PC-3 (cell line): Measurements from ENCODE around the gene MRPS9. TPM values are rescaled to one million over a fixed set of nuclear protein-coding genes. Genes with fewer than 3 reads are reported as not detected.
A peak's percentile ranks its signal among the peaks of the same experiment; 100 is the strongest.

ENCODE experiments used
- ATAC-seq: fragments of 200-7000 bp; cut with Tn5 transposase; 2 replicates; pipeline ENCODE4 v1.9.1; 2020; ENCODE audit warnings: mild to moderate bottlenecking, moderate library complexity
- BruUV-seq: library from RNA; stranded (reverse); fragments of 400-500 nt; replicated peaks from 2 replicates; lab custom pipeline; 2021; lab: Mats Ljungman, UMichigan
- CTCF ChIA-PET: fragments of 300-600 bp; sonication (Branson Sonifier 250); formaldehyde crosslinking; loops from one replicate; lab custom pipeline; 2022; ENCODE audit warnings: antibody characterized with exemption; lab: Charles Lee
- POLR2A ChIA-PET: fragments of 300-600 bp; sonication (Branson Sonifier 250); formaldehyde crosslinking; loops from one replicate; lab custom pipeline; 2022; ENCODE audit warnings: antibody characterized with exemption; ENCODE audit not compliant: unreplicated experiment; lab: Charles Lee
- DNase-seq: peaks from one replicate; pipeline ENCODE4 v3.0.0-alpha.2; 2015
- H2AFZ ChIP-seq: fragments of 300-600 bp; sonication (generic); 2 replicates; pipeline ENCODE4 v1.6.0; 2016; ENCODE audit warnings: antibody characterized with exemption, low read length
- H3F3A ChIP-seq: fragments of 300-600 bp; sonication (generic); one replicate; pipeline ENCODE4 v1.6.0; 2017; ENCODE audit warnings: antibody characterized with exemption, low read length, control low read depth, mild to moderate bottlenecking; ENCODE audit not compliant: unreplicated experiment
- H3K27ac ChIP-seq: fragments of 300-600 bp; sonication (generic); 2 replicates; pipeline ENCODE4 v1.5.1; 2016; ENCODE audit warnings: mild to moderate bottlenecking, low read length
- H3K27me3 ChIP-seq: fragments of 300-600 bp; sonication (generic); 2 replicates; pipeline ENCODE4 v1.6.1; 2016; ENCODE audit warnings: low read length, mixed read lengths
- H3K36me3 ChIP-seq: fragments of 300-600 bp; sonication (generic); 2 replicates; pipeline ENCODE4 v1.6.1; 2016; ENCODE audit warnings: low read depth, mixed run types, low read length, mixed read lengths
- H3K4me1 ChIP-seq: fragments of 300-600 bp; sonication (generic); 2 replicates; pipeline ENCODE4 v1.5.1; 2016; ENCODE audit warnings: low read length; ENCODE audit not compliant: insufficient read depth
- H3K4me2 ChIP-seq: fragments of 300-600 bp; sonication (generic); 2 replicates; pipeline ENCODE4 v1.6.0; 2016; ENCODE audit warnings: low read length
- H3K4me3 ChIP-seq: fragments of 300-600 bp; sonication (generic); 2 replicates; pipeline ENCODE4 v1.5.1; 2016; ENCODE audit warnings: mild to moderate bottlenecking, low read length, mixed read lengths
- H3K79me2 ChIP-seq: fragments of 300-600 bp; sonication (generic); 2 replicates; pipeline ENCODE4 v1.6.1; 2017; ENCODE audit warnings: low read length, mixed read lengths
- H3K9ac ChIP-seq: fragments of 300-600 bp; sonication (generic); 2 replicates; pipeline ENCODE4 v1.6.0; 2016; ENCODE audit warnings: mild to moderate bottlenecking, low read length
- H3K9me2 ChIP-seq: fragments of 300-600 bp; sonication (generic); replicated peaks from 2 replicates; pipeline ENCODE4 v1.6.1; 2016; ENCODE audit warnings: mixed run types, low read length, mixed read lengths
- H3K9me3 ChIP-seq: fragments of 300-600 bp; sonication (generic); 2 replicates; pipeline ENCODE4 v1.6.1; 2016; ENCODE audit warnings: low read length, mixed read lengths
- H4K20me1 ChIP-seq: fragments of 300-600 bp; sonication (generic); 2 replicates; pipeline ENCODE4 v1.6.1; 2016; ENCODE audit warnings: low read length, mixed read lengths
- EZH2 ChIP-seq: fragments of 300-600 bp; sonication (generic); IDR thresholded peaks from one replicate; pipeline ENCODE4 v1.6.1; 2017; ENCODE audit warnings: antibody characterized with exemption, mild to moderate bottlenecking, low read length; ENCODE audit not compliant: unreplicated experiment
- EZH2phosphoT487 ChIP-seq: fragments of 300-600 bp; sonication (generic); IDR thresholded peaks from 2 replicates; pipeline ENCODE4 v1.6.1; 2018; ENCODE audit warnings: mild to moderate bottlenecking, antibody characterized with exemption, low read length, borderline replicate concordance
- intact Hi-C: fragments of 100-400 bp; cut with micrococcal nuclease; formaldehyde crosslinking; loops from 2 replicates; pipeline ENCODE4 v1.9.0; 2023
- total RNA-seq: library from RNA; depleted of rRNA; stranded (reverse); fragments of >200 nt; gene quantifications from 2 replicates; pipeline ENCODE4 v1.2.3, GENCODE V29; 2014
- TF ChIP-seq, protein P1 (sequence below): fragments of 300-600 bp; sonication (generic); conservative IDR thresholded peaks from 2 replicates; pipeline ENCODE4 v1.5.1; 2017; ENCODE audit warnings: antibody characterized with exemption, low read depth, mild to moderate bottlenecking, low read length

Gene MRPS9
- total RNA-seq, 1 experiment from 2014 or later: 64.0 TPM

DNA sequence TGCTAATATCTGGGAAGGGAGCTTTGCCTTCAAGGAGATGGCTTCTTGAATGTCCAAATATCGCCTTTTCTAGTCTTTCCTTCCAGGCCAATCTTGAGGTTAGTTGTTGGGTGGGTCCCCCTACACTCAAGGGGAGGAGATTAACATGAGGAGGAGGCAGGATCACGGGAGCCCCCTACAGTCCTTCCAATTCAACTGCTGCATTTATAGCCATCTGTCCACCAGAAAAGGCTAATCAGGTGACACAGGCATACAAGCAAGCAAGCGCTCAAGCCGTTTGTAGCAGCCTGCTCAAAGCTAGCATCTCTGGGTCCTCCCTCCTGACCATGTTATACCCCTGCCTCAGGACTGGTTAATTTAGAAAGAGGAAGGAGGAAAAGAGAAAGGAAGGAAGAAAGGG is 87.6 kb downstream of the MRPS9 start:
- no peak overlapping the region for H3K4me3 ChIP-seq
- POLR2A ChIA-PET: no interaction called here
- no peak for DNase-seq
- no peaks in the 10 kb centered on the region for H4K20me1 ChIP-seq
- no peaks in the 10 kb centered on the region for H3K9me2 ChIP-seq
- no peaks in the 10 kb centered on the region for H3K36me3 ChIP-seq
- BruUV-seq: no TSS peak
- H2AFZ ChIP-seq: no peak overlapping the region
- TF ChIP-seq, protein P1, sequence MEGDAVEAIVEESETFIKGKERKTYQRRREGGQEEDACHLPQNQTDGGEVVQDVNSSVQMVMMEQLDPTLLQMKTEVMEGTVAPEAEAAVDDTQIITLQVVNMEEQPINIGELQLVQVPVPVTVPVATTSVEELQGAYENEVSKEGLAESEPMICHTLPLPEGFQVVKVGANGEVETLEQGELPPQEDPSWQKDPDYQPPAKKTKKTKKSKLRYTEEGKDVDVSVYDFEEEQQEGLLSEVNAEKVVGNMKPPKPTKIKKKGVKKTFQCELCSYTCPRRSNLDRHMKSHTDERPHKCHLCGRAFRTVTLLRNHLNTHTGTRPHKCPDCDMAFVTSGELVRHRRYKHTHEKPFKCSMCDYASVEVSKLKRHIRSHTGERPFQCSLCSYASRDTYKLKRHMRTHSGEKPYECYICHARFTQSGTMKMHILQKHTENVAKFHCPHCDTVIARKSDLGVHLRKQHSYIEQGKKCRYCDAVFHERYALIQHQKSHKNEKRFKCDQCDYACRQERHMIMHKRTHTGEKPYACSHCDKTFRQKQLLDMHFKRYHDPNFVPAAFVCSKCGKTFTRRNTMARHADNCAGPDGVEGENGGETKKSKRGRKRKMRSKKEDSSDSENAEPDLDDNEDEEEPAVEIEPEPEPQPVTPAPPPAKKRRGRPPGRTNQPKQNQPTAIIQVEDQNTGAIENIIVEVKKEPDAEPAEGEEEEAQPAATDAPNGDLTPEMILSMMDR: peak; percentile 36; the same call in 1 of the 2 replicates
- TF ChIP-seq EZH2 (no peak), EZH2phosphoT487 (no peak)
- no peaks in the 10 kb centered on the region for H3K79me2 ChIP-seq
- no peak for ATAC-seq
- H3K4me2 ChIP-seq: no peak overlapping the region
- CTCF ChIA-PET: no interaction called here
- H3K9me3 ChIP-seq: no peaks in the 10 kb centered on the region
- H3F3A ChIP-seq: no peaks in the 10 kb centered on the region
- peaks cover 18% of the 10 kb centered on the region for H3K27me3 ChIP-seq
- no peak overlapping the region for H3K9ac ChIP-seq
- no peak overlapping the region for H3K27ac ChIP-seq
- H3K4me1 ChIP-seq: no peaks in the 10 kb centered on the region
- intact Hi-C loops: no loop called here

DNA sequence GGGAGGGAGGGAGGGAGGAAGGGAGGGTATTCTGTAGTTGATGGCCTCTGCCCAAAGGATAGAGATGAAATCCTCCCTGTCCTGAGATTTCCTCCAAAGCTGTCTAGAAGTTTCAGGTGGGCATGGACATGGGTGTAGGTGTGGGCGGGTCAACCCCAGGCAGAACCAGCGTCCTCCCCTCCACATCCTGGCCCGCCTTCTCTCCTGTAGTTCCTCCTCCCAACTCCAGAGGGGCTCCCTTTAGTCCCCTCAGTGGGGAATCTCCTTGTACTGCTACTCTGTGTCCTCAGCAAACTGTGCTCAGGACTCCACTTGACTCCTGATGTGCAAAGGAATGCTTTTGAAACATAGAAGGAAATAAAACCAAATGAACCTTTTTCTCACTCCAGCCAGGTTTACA is 88.1 kb downstream of the MRPS9 start:
- Histone ChIP-seq H3K79me2 (no peaks in the 10 kb centered on the region), H3K9me3 (no peaks in the 10 kb centered on the region), H3K4me3 (no peak overlapping the region), H3K4me1 (no peaks in the 10 kb centered on the region), H3F3A (no peaks in the 10 kb centered on the region), H3K9ac (no peak overlapping the region), H4K20me1 (no peaks in the 10 kb centered on the region), H3K9me2 (no peaks in the 10 kb centered on the region), H3K27me3 (peaks cover 19% of the 10 kb centered on the region), H3K36me3 (no peaks in the 10 kb centered on the region), H3K27ac (no peak overlapping the region), H2AFZ (no peak overlapping the region), H3K4me2 (no peak overlapping the region)
- DNase-seq (no peak), ATAC-seq (no peak)
- ChIA-PET CTCF (no interaction called here), POLR2A (no interaction called here)
- BruUV-seq: no TSS peak
- intact Hi-C loops: no loop called here
- TF ChIP-seq EZH2phosphoT487: no peak
- TF ChIP-seq, protein P1: no peak
- no peak for TF ChIP-seq EZH2

DNA sequence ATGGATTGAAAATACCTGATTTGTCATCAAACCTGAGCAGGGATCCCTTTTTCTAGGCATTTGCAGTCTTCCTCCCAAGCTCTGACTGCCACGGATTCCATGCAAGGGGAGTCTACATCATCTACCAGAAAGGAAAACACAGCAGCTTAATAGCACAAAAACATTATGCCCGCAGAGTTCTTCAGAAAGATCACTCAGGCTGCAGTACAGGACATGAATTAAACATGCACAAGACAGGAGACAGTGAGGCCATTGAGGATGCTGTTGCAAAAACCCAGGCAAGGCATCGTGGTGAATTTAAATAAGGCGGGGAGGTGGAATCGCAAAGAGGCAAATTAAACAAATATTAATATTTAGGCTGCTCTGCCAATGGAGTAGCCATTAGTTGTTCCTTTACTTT is 88.5 kb downstream of the MRPS9 start:
- Histone ChIP-seq H3K27ac (no peak overlapping the region), H3K36me3 (no peaks in the 10 kb centered on the region), H3F3A (no peaks in the 10 kb centered on the region), H3K9me3 (no peaks in the 10 kb centered on the region), H4K20me1 (no peaks in the 10 kb centered on the region), H3K27me3 (peaks cover 23% of the 10 kb centered on the region), H3K4me1 (no peaks in the 10 kb centered on the region), H3K9me2 (no peaks in the 10 kb centered on the region), H2AFZ (no peak overlapping the region), H3K4me3 (no peak overlapping the region), H3K79me2 (no peaks in the 10 kb centered on the region), H3K9ac (no peak overlapping the region), H3K4me2 (no peak overlapping the region)
- DNase-seq (no peak), ATAC-seq (no peak)
- TF ChIP-seq, protein P1: no peak
- TF ChIP-seq EZH2phosphoT487 (no peak), EZH2 (no peak)
- no TSS peak for BruUV-seq
- intact Hi-C loops: no loop called here
- ChIA-PET CTCF (no interaction called here), POLR2A (no interaction called here)
